Activated naive CD8-positive, alpha-beta T cell (primary cell): ENCODE data around the gene FOXL2.

Source experiments
- H3K27ac Mint-ChIP-seq: one replicate; pipeline ENCODE4 v1.8.0; 2021; ENCODE audit warnings: mixed read lengths
- H3K27me3 Mint-ChIP-seq: one replicate; pipeline ENCODE4 v1.8.0; 2021; ENCODE audit warnings: mixed read lengths
- H3K36me3 Mint-ChIP-seq: one replicate; pipeline ENCODE4 v1.8.0; 2021; ENCODE audit warnings: mixed read lengths
- H3K4me1 Mint-ChIP-seq: one replicate; pipeline ENCODE4 v1.8.0; 2021; ENCODE audit warnings: low read depth, mixed read lengths
- H3K4me3 Mint-ChIP-seq: one replicate; pipeline ENCODE4 v1.8.0; 2021; ENCODE audit warnings: mild to moderate bottlenecking, mixed read lengths
- H3K9me3 Mint-ChIP-seq: one replicate; pipeline ENCODE4 v1.8.0; 2021; ENCODE audit warnings: low read depth, mixed read lengths

FOXL2 gene

DNA sequence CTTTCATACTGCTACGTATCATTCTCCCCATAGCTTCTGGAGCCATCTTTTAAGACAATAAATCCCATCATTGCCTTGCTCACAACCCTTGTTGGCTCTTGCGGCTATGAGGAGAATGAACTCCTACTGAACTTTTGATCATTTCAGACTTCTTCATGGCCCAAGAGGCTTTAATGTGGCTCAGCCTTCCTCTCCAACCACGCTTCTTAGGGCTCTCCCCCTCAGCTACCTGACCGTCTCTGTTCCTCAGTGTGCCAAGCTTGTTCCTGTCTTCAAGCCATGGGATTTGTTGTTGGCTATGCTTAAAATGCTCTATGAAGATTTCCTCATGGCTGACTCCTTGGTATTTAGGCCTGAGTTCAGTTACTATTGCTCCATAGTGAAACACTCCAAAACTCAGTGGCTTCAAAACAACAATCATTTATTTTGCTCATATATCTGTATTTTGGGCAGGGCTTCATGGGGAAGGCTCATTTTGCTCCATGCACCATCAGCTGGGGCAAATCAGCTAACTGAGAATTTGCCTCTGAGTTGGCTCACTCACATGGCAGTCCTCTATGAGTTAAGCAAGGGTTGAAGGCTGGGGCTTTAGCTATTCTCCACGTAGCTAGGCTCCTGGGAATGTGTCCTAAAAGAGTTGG is 47.5 kb downstream of the FOXL2 start:
- no peak overlapping the region for H3K27ac Mint-ChIP-seq

DNA sequence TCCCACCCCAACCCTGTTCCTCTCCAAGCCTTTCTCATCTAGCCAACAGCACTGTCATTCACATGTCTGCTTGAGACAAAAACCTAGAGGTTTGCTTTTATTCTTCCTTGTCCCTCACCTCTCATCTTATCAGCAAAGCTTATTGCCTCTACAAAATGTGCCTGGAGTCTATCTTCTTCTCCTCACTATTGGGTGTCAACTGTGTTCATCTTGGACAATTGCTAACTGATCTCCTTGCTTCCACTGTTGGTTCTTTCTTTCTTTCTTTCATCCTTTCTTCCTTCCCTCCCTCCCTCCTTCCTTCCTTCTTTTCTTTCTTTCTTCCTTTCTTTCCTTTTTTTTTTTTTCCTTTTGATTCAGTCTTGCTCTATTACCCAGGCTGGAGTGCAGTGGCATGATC is 48.2 kb downstream of the FOXL2 start:
- Mint-ChIP-seq H3K9me3 (no peaks in the 10 kb centered on the region), H3K4me1 (no peaks in the 10 kb centered on the region), H3K27me3 (no peaks in the 10 kb centered on the region), H3K36me3 (no peaks in the 10 kb centered on the region), H3K4me3 (no peak overlapping the region), H3K27ac (no peak overlapping the region)

More for the DNA sequence above, 47.5 kb downstream of the FOXL2 start:
- H3K36me3 Mint-ChIP-seq = no peaks in the 10 kb centered on the region
- H3K4me3 Mint-ChIP-seq = no peak overlapping the region
- no peaks in the 10 kb centered on the region for H3K27me3 Mint-ChIP-seq
- no peaks in the 10 kb centered on the region for H3K4me1 Mint-ChIP-seq
- H3K9me3 Mint-ChIP-seq = no peaks in the 10 kb centered on the region

- Mint-ChIP-seq H3K36me3 (no peaks in the 10 kb centered on the region), H3K9me3 (no peaks in the 10 kb centered on the region), H3K27ac (no peak overlapping the region)
Measured at GRCh38 chr3:138898301-138898700, 48.6 kb downstream of the FOXL2 start.

More at GRCh38 chr3:138898301-138898700, 48.6 kb downstream of the FOXL2 start:
- H3K27me3 Mint-ChIP-seq = no peaks in the 10 kb centered on the region
- H3K4me1 Mint-ChIP-seq = no peaks in the 10 kb centered on the region
- H3K4me3 Mint-ChIP-seq = no peak overlapping the region
